ENCODE results near the gene BACE1-AS.

BACE1-AS gene

GRCh38 chr11:117334896-117335295 is 43.8 kb downstream of the BACE1-AS start:
- no peak overlapping the region for H3K4me3 ChIP-seq (ENCODE audit: low read length, poor library complexity, severe bottlenecking)
- H4K20me1 ChIP-seq (ENCODE audit: insufficient read depth, low read length, poor library complexity, severe bottlenecking), result no peaks in the 10 kb centered on the region
- H2AFZ ChIP-seq (ENCODE audit: low read length), result no peak overlapping the region
- no peaks in the 10 kb centered on the region for H3K27me3 ChIP-seq (ENCODE audit: insufficient read depth, low read length, poor library complexity, severe bottlenecking)
- TF ChIP-seq EZH2phosphoT487 (IDR thresholded peaks at IDR 0.05; ENCODE audit: borderline replicate concordance) (no peak), CTCF (conservative IDR thresholded peaks at IDR 0.05; ENCODE audit: low read length) (no peak)
- no peaks in the 10 kb centered on the region for H3K4me1 ChIP-seq (ENCODE audit: insufficient read depth, low read length, poor library complexity, severe bottlenecking)
- no peaks in the 10 kb centered on the region for H3K9me2 ChIP-seq (replicated peaks; ENCODE audit: low read depth, low read length)
- no peaks in the 10 kb centered on the region for H3K36me3 ChIP-seq (ENCODE audit: insufficient read depth, low read length)
- H3K9me3 ChIP-seq (ENCODE audit: insufficient read depth, low read depth, low read length), result no peaks in the 10 kb centered on the region
- no peak overlapping the region for H3K4me2 ChIP-seq (ENCODE audit: low read depth, low read length, poor library complexity, severe bottlenecking)
- no peaks in the 10 kb centered on the region for H3F3A ChIP-seq (ENCODE audit: low read depth)
- H3K9ac ChIP-seq (ENCODE audit: low read depth, low read length, poor library complexity, severe bottlenecking), result no peak overlapping the region
- H3K79me2 ChIP-seq (ENCODE audit: insufficient read depth, low read length), result no peaks in the 10 kb centered on the region

- H2AFZ ChIP-seq (ENCODE audit: low read length), result no peak overlapping the region
- no peaks in the 10 kb centered on the region for H3K4me1 ChIP-seq (ENCODE audit: insufficient read depth, low read length, poor library complexity, severe bottlenecking)
- H3K9ac ChIP-seq (ENCODE audit: low read depth, low read length, poor library complexity, severe bottlenecking), result no peak overlapping the region
- no peak for TF ChIP-seq CTCF (conservative IDR thresholded peaks at IDR 0.05; ENCODE audit: low read length)
- no peak for TF ChIP-seq EZH2phosphoT487 (IDR thresholded peaks at IDR 0.05; ENCODE audit: borderline replicate concordance)
- no peaks in the 10 kb centered on the region for H3K27me3 ChIP-seq (ENCODE audit: insufficient read depth, low read length, poor library complexity, severe bottlenecking)
- no peaks in the 10 kb centered on the region for H3F3A ChIP-seq (ENCODE audit: low read depth)
- H4K20me1 ChIP-seq (ENCODE audit: insufficient read depth, low read length, poor library complexity, severe bottlenecking), result no peaks in the 10 kb centered on the region
- no peak overlapping the region for H3K4me3 ChIP-seq (ENCODE audit: low read length, poor library complexity, severe bottlenecking)
- no peaks in the 10 kb centered on the region for H3K79me2 ChIP-seq (ENCODE audit: insufficient read depth, low read length)
- no peaks in the 10 kb centered on the region for H3K9me3 ChIP-seq (ENCODE audit: insufficient read depth, low read depth, low read length)
- H3K4me2 ChIP-seq (ENCODE audit: low read depth, low read length, poor library complexity, severe bottlenecking), result no peak overlapping the region
- H3K9me2 ChIP-seq (replicated peaks; ENCODE audit: low read depth, low read length), result no peaks in the 10 kb centered on the region
- H3K36me3 ChIP-seq (ENCODE audit: insufficient read depth, low read length), result no peaks in the 10 kb centered on the region
These were observed 44.3 kb downstream of the BACE1-AS start for GRCh38 chr11:117335399-117335798.

GRCh38 chr11:117337076-117337475 is 45.9 kb downstream of the BACE1-AS start:
- no peaks in the 10 kb centered on the region for H3F3A ChIP-seq (ENCODE audit: low read depth)
- TF ChIP-seq CTCF (conservative IDR thresholded peaks at IDR 0.05; ENCODE audit: low read length), result no peak
- no peak for TF ChIP-seq EZH2phosphoT487 (IDR thresholded peaks at IDR 0.05; ENCODE audit: borderline replicate concordance)
- no peaks in the 10 kb centered on the region for H3K9me2 ChIP-seq (replicated peaks; ENCODE audit: low read depth, low read length)
- no peak overlapping the region for H3K9ac ChIP-seq (ENCODE audit: low read depth, low read length, poor library complexity, severe bottlenecking)
- H3K36me3 ChIP-seq (ENCODE audit: insufficient read depth, low read length), result no peaks in the 10 kb centered on the region
- H3K27me3 ChIP-seq (ENCODE audit: insufficient read depth, low read length, poor library complexity, severe bottlenecking), result no peaks in the 10 kb centered on the region
- H3K9me3 ChIP-seq (ENCODE audit: insufficient read depth, low read depth, low read length), result no peaks in the 10 kb centered on the region
- H3K4me3 ChIP-seq (ENCODE audit: low read length, poor library complexity, severe bottlenecking), result no peak overlapping the region
- H3K4me2 ChIP-seq (ENCODE audit: low read depth, low read length, poor library complexity, severe bottlenecking), result no peak overlapping the region
- no peaks in the 10 kb centered on the region for H3K4me1 ChIP-seq (ENCODE audit: insufficient read depth, low read length, poor library complexity, severe bottlenecking)
- no peaks in the 10 kb centered on the region for H3K79me2 ChIP-seq (ENCODE audit: insufficient read depth, low read length)
- H4K20me1 ChIP-seq (ENCODE audit: insufficient read depth, low read length, poor library complexity, severe bottlenecking), result no peaks in the 10 kb centered on the region
- no peak overlapping the region for H2AFZ ChIP-seq (ENCODE audit: low read length)
